Stimulated activated naive CD4-positive, alpha-beta T cell (primary cell): ENCODE measurements around the gene WDR82.

Experiments used
- DNase-seq, 6 experiments: peaks; one replicate each; lab custom pipeline; 2025; lab: John Stamatoyannopoulos, UW

Gene WDR82

GRCh38 chr3:52223449-52224408, 54.7 kb downstream of the WDR82 start:
- no peak for DNase-seq

DNA sequence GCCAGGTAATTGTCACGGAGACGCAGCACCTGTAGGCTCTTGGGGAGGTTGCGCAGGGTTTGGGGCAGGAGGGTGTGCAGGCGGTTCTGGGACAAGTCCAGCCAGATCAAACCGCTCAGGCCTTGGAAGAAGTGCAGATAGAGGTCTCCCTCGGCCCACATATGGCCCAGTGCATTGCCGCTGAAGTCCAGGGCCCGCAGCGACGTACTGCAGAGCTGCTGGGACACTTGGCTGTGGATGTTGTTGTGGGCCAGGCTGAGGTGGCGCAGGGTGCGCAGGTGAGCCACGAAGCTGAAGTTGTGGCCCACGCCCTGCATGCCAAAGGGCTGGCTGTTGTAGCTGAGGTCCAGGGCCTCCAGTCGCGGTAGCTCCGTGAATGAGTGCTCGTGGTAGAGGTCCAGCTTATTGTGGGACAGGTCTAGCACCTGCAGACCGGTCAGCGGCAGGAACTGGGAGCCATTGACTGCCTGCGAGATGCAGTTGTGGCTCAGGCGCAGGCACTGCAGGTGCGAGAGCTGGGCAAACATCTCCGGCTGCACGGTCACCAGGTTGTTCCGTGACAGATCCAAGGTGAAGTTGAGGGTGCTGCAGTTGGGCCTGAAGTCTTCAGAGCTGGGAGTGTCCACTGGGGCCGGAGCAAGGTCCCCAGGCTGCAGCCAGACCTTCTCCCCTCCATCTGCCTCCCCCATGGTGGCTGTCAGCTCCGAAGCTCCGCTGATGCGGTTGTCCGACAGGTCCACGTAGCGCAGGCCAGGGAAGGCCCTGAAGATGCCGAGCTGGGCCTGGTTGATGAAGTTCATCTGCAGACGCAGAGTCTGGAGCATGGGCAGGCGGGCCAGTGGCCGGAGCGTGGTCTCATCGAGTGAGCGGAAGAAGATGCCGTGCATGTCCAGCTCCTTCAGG, 55.9 kb downstream of the WDR82 start:
- DNase-seq = no peak

DNA sequence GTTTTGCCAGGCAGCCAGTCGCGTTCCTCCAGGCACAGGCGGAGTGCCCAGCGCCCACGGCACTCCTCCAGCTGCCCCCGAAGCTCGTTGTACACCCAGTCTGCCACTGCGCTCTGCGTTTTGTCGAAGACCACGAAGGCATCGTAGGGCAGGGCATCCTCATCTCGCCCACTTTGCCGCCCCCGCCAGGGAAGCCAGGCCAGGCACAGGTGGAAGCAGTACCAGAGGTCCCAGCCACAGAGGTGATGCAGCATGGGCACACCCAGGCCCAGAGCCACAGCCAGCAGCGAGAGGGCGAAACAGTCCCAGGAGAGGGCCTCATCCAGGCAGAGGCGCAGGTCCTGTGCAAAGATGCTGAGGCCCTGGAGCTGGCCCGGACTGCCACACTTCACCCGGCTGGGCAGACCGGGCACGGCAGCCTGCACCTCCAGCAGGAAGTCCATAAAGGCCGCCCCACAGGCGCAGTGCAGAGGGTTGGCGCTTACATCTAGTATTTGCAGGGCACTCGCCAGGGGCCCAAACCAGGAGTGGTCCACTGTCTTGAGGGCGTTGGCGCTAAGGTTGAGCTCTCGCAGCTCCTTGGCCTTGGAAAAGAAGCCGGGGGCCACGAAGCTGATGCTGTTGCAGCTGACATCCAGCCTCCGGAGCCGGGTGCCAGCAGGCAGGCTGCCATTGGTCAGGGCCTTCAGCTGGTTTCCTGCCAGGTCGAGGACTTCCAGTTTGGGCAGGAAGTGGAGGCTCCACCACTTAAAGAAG, 56.7 kb downstream of the WDR82 start:
- peak; percentile 30 to 78 (median 62) for DNase-seq

DNA sequence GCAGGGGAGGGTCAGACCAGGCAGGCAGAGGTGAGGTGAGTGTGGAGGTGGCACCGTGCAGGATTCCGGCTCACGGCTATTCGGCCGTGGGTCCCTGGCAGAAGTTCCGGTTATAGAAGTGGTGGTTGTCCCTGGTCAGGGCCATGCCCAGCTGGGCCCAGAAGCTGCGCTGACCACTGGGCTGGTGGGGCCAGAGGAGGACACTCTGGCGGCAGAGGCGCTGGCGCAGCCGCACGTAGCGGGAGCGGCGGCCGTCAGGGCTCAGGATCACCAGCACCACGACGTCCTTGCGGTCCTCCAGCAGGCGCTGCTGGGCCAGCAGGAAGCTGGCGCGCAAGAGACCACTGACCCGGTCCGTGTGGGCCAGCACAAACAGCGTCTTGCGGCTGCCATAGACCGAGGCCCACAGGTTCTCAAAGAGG, 57.3 kb downstream of the WDR82 start:
- no peak for DNase-seq

- peak; percentile 69 to 91 (median 80) for DNase-seq
Observed at GRCh38 chr3:52220380-52221026, 57.9 kb downstream of the WDR82 start.

DNA sequence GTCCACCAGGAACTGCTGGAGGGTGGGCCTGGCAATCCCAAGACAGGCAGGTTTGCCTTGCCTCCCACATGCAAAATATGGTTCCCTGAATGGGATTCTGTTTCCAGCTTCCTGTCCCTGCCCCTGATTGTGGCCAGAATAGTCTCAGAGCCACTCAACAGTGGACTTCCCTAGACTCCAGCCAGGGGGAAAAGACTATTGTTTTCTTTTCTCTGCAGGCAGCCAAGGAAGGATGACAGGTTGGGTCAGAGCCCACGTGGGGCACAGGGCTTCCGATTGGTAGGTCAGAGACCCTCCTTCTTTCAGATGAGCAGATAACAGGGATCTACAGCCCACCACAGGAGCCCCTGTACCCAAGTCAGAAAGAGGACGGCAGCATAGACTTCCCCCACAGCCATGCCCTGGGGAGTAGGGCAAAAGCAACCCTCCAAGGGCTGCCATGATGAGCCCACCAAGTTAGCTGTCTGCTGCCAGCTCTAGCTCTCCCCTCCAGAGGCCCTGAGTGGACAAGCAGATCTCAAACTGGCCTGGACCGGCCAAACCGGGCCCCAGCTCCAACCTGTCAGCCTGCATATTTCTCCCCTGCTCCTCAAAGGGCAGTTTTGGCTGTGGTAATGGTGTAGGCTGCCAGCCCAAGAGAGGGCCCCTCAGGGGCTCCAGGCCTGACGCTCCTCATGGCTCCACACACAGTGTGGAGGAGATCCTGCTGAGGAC, 59.4 kb downstream of the WDR82 start:
- DNase-seq = no peak

DNA sequence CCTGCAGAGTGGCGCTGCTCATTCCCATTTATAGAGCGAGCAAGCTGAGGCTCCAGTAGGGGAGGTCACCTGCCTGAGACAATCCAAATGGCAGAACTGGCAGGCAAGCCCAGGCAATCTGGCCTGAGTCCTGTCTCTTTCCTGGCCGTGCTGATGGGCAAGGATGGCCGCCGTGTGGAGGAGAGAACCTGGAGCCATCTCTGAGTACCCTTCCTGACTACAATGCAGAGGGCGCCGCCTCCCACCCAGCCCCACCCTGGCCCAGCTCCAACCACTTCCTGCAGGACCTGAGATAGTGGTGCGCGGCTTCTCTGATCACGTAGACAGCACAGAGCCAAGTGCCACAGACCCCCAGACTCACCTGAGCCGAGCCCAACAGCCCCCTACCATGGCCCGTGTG, 60.0 kb downstream of the WDR82 start:
- no peak for DNase-seq

GRCh38 chr3:52218026-52218425, 60.4 kb downstream of the WDR82 start:
- DNase-seq = no peak

GRCh38 chr3:52217409-52217805, 61.0 kb downstream of the WDR82 start:
- no peak for DNase-seq

GRCh38 chr3:52216585-52217408, 61.7 kb downstream of the WDR82 start:
- DNase-seq = peak in 4 of 6 experiments; percentile 15 to 50 (median 35)

- DNase-seq = no peak
Observed at GRCh38 chr3:52215351-52215750, 63.1 kb downstream of the WDR82 start.

DNA sequence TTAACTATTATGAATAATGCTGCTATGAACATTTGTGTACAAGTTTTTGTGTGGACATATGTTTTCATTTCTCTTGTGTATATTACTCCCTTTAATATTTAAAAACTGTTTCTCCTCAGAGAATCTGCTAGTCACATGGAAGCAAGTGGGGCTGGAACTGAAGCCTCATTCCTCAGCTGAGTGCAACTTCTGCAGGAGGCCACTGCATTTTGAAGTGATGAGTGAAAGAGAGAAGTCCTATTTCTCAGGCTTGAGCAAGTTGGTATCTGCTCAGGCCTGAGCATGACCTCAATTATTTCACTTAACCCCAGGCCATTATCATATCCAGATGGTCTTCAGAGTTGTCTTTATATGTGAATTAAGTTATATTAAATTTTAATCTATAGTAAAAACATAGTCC, 64.5 kb downstream of the WDR82 start:
- DNase-seq = no peak

GRCh38 chr3:52213005-52213404, 65.4 kb downstream of the WDR82 start:
- DNase-seq = no peak

- no peak for DNase-seq
Observed at GRCh38 chr3:52211268-52211891, 67.1 kb downstream of the WDR82 start.

DNA sequence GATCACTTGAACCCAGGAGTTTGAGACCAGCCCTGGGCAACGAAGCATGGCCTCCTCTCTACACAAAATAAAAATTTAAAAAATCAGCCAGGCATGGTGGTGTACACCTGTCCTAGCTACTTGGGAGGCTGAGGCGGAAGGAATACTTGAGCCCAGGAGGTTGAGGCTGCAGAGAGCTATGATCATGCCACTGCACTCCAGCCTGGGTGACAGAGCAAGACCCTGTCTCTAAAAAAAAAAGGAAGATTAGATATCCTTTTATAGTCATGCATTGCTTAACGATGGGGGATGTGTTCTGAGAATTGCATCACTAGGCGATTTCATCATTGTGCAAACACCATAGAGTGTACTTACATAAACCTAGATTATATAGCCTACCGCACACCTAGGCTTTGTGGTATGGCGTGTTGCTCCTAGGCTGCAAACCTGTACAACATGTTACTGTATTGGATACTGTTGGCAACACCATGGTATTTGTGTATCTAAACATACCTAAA, 67.9 kb downstream of the WDR82 start:
- no peak for DNase-seq

- DNase-seq = no peak
Observed at GRCh38 chr3:52210037-52210436, 68.4 kb downstream of the WDR82 start.

- DNase-seq = no peak
Observed at GRCh38 chr3:52208556-52208955, 69.9 kb downstream of the WDR82 start.

- no peak for DNase-seq
Observed at GRCh38 chr3:52205727-52206372, 72.6 kb downstream of the WDR82 start.
